Parathyroid adenoma (tissue), 2 donors: ENCODE results near the gene LRBA.

Experiments
- H2AFZ ChIP-seq: fragments of 300-600 bp; sonication (generic); one replicate; pipeline ENCODE4 v1.7.0; 2017; ENCODE audit warnings: antibody characterized with exemption, mild to moderate bottlenecking
- H3K27ac ChIP-seq: fragments of 300-600 bp; sonication (generic); one replicate; pipeline ENCODE4 v1.7.0; 2017
- H3K27me3 ChIP-seq: fragments of 300-600 bp; sonication (generic); one replicate; pipeline ENCODE4 v1.7.0; 2017; ENCODE audit warnings: low read length; ENCODE audit not compliant: control insufficient read depth, insufficient read depth
- H3K36me3 ChIP-seq: fragments of 300-600 bp; sonication (generic); one replicate; pipeline ENCODE4 v1.7.0; 2017; ENCODE audit warnings: low read length; ENCODE audit not compliant: control insufficient read depth, insufficient read depth
- H3K4me1 ChIP-seq: fragments of 300-600 bp; sonication (generic); one replicate; pipeline ENCODE4 v1.7.0; 2017; ENCODE audit warnings: control low read depth
- H3K4me2 ChIP-seq: fragments of 300-600 bp; sonication (generic); one replicate; pipeline ENCODE4 v1.7.0; 2017; ENCODE audit warnings: low read length
- H3K4me3 ChIP-seq: fragments of 300-600 bp; sonication (generic); one replicate; pipeline ENCODE4 v1.7.0; 2017; ENCODE audit warnings: low read depth, low read length
- H3K79me2 ChIP-seq: fragments of 300-600 bp; sonication (generic); one replicate; pipeline ENCODE4 v1.7.0; 2017; ENCODE audit warnings: control low read depth
- H3K9ac ChIP-seq: fragments of 300-600 bp; sonication (generic); one replicate; pipeline ENCODE4 v1.7.0; 2017; ENCODE audit warnings: mild to moderate bottlenecking
- H3K9me3 ChIP-seq: fragments of 300-600 bp; sonication (generic); one replicate; pipeline ENCODE4 v1.7.0; 2017; ENCODE audit warnings: low read length; ENCODE audit not compliant: control insufficient read depth
- TF ChIP-seq, protein P1 (sequence below): fragments of 300-600 bp; sonication (generic); IDR thresholded peaks from one replicate; pipeline ENCODE4 v1.7.0; 2017; ENCODE audit warnings: antibody characterized with exemption, mild to moderate bottlenecking
- donor health status: primary hyperparathyroidism.

The LRBA gene

DNA sequence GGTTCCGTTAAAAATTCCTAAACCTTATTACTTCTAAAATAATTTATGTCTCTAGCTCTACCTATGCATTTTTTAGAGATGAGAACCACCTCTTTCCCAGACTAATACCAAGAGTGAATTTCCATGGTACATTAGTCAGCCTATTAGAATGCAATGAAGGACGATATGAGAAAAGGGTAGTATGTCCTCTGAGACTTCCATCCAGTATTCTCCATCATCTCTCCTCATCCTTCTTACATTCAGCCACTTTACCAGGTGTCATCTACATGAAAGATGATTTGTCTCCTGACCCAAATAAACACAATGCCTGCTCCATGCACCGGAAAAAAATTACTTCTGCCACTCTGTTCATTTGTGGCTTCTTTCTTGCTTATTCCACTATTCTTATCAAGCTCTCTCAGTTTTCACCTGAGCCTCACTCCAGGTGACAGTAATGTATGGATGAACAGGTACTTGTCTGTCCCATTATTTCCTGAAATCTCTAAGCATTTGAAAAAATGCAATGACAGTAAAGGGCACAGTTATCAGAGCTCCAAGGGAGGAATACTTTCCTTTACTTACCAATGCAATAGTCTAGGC is 335.2 kb downstream of the LRBA start:
- no peaks in the 10 kb centered on the region for H3K36me3 ChIP-seq

DNA sequence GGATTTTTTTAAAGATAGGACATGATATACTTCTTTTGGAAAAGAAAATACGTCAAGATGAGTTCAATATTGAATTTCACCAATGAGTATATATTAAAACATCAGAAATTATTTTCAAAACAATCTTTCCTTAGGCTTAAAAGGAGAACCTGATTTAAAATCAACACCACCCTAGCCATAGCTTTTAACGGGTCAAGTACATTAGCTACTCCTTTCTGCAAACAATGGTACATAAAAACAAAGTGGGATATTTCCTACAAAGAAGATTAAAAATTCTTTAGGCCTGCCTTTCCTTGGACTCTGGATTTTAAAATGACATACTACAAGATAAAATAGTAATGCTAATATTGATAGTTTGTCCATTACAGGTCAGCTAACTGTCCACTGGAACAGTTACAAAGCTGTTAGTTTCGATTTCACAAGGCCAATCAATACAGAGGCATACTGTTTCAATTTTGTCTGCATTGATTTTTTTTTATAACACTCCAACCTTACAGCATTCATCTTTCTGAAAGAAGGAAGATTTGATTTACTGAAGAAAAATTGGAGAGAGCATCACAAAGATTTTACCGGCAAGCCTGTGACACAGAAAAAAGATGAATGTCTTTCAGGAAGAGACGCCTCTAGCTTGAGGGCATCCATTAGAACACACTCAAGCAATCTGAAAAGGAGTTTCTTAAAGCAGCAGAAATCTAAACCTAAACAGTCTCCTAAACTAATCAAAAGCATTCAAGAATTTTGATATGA is 335.9 kb downstream of the LRBA start:
- H3K36me3 ChIP-seq = no peaks in the 10 kb centered on the region
- TF ChIP-seq, protein P1, sequence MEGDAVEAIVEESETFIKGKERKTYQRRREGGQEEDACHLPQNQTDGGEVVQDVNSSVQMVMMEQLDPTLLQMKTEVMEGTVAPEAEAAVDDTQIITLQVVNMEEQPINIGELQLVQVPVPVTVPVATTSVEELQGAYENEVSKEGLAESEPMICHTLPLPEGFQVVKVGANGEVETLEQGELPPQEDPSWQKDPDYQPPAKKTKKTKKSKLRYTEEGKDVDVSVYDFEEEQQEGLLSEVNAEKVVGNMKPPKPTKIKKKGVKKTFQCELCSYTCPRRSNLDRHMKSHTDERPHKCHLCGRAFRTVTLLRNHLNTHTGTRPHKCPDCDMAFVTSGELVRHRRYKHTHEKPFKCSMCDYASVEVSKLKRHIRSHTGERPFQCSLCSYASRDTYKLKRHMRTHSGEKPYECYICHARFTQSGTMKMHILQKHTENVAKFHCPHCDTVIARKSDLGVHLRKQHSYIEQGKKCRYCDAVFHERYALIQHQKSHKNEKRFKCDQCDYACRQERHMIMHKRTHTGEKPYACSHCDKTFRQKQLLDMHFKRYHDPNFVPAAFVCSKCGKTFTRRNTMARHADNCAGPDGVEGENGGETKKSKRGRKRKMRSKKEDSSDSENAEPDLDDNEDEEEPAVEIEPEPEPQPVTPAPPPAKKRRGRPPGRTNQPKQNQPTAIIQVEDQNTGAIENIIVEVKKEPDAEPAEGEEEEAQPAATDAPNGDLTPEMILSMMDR = no peak
- no peak overlapping the region for H2AFZ ChIP-seq
- H3K9me3 ChIP-seq = no peaks in the 10 kb centered on the region
- H3K27ac ChIP-seq = no peak overlapping the region
- no peaks in the 10 kb centered on the region for H3K27me3 ChIP-seq
- no peaks in the 10 kb centered on the region for H3K4me1 ChIP-seq
- no peak overlapping the region for H3K9ac ChIP-seq
- no peak overlapping the region for H3K4me2 ChIP-seq
- no peaks in the 10 kb centered on the region for H3K79me2 ChIP-seq
- H3K4me3 ChIP-seq = no peak overlapping the region

More for the DNA sequence above, 335.2 kb downstream of the LRBA start:
- Histone ChIP-seq H3K9me3 (no peaks in the 10 kb centered on the region), H3K4me3 (no peak overlapping the region), H3K79me2 (no peaks in the 10 kb centered on the region), H3K4me1 (no peaks in the 10 kb centered on the region), H3K27me3 (no peaks in the 10 kb centered on the region), H3K27ac (no peak overlapping the region), H3K4me2 (no peak overlapping the region), H2AFZ (no peak overlapping the region), H3K9ac (no peak overlapping the region)
- TF ChIP-seq, protein P1 = no peak

DNA sequence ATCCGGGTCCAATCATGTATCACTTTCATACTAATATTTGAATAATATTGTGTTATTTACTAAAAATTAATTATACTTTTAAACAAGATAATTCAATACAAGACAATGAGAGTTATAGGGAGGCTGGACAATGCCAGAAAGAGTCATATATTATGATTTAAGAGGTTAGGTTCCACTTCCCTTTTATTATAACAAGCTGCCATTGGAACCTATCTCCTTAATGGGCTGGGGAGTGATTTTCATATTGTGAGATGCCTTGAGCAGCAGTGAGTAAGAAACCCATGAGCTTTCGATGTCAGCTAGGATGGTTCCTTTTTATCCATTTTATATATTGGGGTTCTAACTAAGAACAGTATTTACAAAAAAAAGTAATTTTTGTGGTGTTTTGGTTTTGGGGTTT is 341.3 kb downstream of the LRBA start:
- H3K79me2 ChIP-seq = no peaks in the 10 kb centered on the region
- no peak overlapping the region for H3K9ac ChIP-seq

DNA sequence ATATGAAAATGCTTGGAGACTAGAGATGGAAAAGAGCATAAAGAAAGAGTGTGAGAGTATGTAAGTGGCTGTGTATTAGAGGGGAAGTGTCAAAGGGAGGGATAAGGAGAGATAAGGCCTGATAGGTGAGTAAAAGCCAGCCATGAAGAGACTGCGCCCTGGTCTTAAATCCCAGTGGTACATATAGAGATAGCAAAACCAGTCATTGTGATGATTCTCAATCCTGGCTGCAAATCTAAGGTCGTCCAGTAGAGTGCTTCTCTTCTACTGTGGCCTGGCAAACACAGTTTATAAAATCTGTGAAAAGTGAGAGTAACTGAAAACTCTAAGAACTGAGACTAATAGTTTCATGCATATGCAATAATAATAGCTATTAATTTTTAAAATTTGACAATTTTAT is 346.3 kb downstream of the LRBA start:
- Histone ChIP-seq H3K4me2 (no peak overlapping the region), H3K79me2 (no peaks in the 10 kb centered on the region), H3K9ac (no peak overlapping the region), H3K4me1 (no peaks in the 10 kb centered on the region), H3K36me3 (no peaks in the 10 kb centered on the region), H3K4me3 (no peak overlapping the region), H3K27me3 (no peaks in the 10 kb centered on the region), H3K27ac (no peak overlapping the region), H2AFZ (no peak overlapping the region), H3K9me3 (no peaks in the 10 kb centered on the region)
- TF ChIP-seq, protein P1 = no peak

More for the DNA sequence above, 341.3 kb downstream of the LRBA start:
- H3K4me1 ChIP-seq = no peaks in the 10 kb centered on the region
- TF ChIP-seq, protein P1 = no peak
- H3K36me3 ChIP-seq = no peaks in the 10 kb centered on the region
- no peak overlapping the region for H3K4me3 ChIP-seq
- no peak overlapping the region for H3K27ac ChIP-seq
- H3K27me3 ChIP-seq = no peaks in the 10 kb centered on the region
- no peak overlapping the region for H2AFZ ChIP-seq
- H3K4me2 ChIP-seq = no peak overlapping the region
- no peaks in the 10 kb centered on the region for H3K9me3 ChIP-seq

DNA sequence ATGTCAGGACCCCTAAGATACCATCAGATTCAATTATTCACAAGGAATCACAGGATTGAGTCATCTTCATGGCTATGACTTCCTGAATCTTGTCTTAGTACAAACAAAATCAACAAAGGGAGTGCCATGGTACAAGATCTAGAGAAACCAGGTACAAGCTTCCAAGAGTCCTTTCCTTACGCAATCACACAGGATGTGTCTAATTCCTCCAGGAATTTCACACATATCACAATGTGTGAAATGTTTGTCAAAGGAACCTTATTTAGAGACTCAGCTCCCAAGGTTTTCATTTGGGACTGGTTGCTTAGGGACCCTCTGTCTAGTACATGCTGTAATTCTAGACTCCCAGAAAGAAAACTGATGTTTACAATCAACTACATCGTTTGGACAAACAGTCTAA is 350.1 kb downstream of the LRBA start:
- Histone ChIP-seq H3K4me2 (no peak overlapping the region), H3K36me3 (no peaks in the 10 kb centered on the region), H3K79me2 (no peaks in the 10 kb centered on the region), H3K4me3 (no peak overlapping the region), H3K4me1 (no peaks in the 10 kb centered on the region), H3K9ac (no peak overlapping the region), H3K27ac (no peak overlapping the region), H2AFZ (no peak overlapping the region), H3K27me3 (no peaks in the 10 kb centered on the region), H3K9me3 (no peaks in the 10 kb centered on the region)
- TF ChIP-seq, protein P1 = no peak
